Measurements from ENCODE around the gene CENPVL2.

- TF ChIP-seq POLR2A (IDR thresholded peaks at IDR 0.05; ENCODE audit: extremely low read depth, insufficient read length), result no peak
- no peak for TF ChIP-seq MAX (IDR thresholded peaks at IDR 0.05; ENCODE audit: low read depth, low read length)
Measured at GRCh38 chrX:51694254-51694653, 11.6 kb upstream of the CENPVL2 start.
